Measurements from ENCODE around the gene HSF2BP. TPM values are rescaled to one million over a fixed set of nuclear protein-coding genes. Genes with fewer than 3 reads are reported as not detected.

Gene HSF2BP
- total RNA-seq, 3 donors from 2014 or later, result 0.32 to 0.48 (median 0.47) TPM

DNA sequence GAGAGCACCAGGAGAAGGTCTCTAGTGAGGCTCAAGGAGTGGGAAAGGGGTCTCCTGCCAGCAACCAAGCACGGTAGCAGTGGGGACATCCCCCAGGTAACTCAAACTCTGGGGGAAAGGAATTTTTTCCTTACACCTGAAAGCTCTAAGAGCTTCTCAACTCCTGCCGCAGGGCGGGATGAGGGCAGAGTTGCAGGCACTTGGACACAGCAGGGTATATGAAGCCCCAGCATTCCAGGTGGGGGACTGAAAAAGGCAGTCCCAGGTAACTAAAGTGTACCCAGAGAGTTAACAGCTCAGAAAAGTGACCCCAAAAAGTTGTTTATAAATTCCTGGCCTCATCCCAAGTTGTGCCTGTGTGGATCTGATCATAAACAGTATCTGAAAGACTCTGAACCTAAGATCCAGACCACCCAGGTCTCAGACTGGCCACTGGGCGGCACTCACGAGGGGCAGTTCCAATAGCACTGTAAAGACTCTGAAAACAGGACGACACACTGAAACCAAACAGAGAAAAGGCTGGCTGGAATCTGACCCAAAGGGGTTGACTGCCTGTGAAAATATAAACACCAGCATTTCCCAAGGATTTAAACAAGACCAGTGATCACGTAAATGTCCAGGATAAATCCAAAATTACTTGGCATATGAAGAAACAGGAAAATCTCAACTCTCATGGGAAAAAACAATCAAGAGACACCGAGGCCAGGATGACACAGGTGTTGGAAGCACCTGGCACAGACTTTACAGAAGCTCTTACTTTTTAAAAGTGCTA lies 47.5 kb downstream of the HSF2BP start:
- Histone ChIP-seq H3K4me3 (no peak overlapping the region), H3K4me1 (ENCODE audit: low read depth) (peaks cover 25% of the 10 kb centered on the region), H3K9me3 (no peaks in the 10 kb centered on the region), H3K36me3 (ENCODE audit: low read depth) (no peaks in the 10 kb centered on the region)
- TF ChIP-seq CTCF (IDR thresholded peaks at IDR 0.05), result peak; percentile 48
- ATAC-seq (peak; percentile 89), DNase-seq (peak; percentile 67 to 87 (median 84))
- intact Hi-C loops (cut with DNase I, micrococcal nuclease), result no loop called here

DNA sequence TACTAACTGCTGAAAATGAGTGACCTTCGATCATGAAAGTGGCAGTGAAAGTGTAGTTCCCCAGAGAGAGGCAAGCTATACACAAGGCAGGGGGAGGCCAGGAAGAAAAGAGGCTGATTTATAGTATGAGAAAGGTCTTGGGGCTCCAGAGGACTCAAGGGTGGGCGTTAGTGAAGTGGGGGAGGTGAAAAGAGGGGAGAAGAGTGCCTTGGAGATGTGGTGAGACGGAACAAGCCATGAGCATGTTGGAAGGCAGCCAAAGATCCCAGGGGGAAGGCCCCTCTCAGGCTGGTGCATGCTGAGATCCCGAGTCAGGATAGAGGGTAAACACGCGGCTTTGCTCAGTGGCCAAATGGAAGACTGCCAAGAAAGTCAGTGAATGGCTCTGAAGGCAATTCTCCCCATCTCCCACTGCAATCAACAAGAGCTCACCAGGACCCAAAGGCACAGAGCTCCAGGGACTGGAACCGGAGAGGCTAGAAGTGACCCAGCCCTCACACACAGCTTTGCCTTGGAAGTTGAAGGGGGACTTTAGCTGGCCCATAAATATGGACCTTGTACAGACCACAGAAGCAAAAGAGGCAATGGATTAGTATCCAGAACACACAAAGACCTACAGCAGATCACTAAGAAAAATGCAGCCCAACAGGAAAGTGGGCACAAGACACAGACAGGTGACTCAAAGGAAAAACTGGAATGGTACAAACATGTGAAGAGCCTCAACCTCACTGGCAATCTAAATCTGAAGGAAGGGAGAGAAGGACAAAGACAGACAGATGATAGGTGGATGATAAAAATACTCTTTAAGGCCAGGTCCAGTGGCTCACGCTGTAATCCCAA lies 49.6 kb downstream of the HSF2BP start:
- intact Hi-C loops (cut with DNase I, micrococcal nuclease), result no loop called here
- Histone ChIP-seq H3K36me3 (ENCODE audit: low read depth) (no peaks in the 10 kb centered on the region), H3K4me3 (no peak overlapping the region), H3K9me3 (no peaks in the 10 kb centered on the region), H3K4me1 (ENCODE audit: low read depth) (peaks cover 25% of the 10 kb centered on the region)
- peak; percentile 72 for ATAC-seq
- DNase-seq, result peak; percentile 61 to 77 (median 66)
- no peak for TF ChIP-seq CTCF (IDR thresholded peaks at IDR 0.05)

- DNase-seq, result no peak
- intact Hi-C loops (cut with DNase I, micrococcal nuclease), result no loop called here
- no peak for TF ChIP-seq CTCF (IDR thresholded peaks at IDR 0.05)
- no peak for ATAC-seq
- no peaks in the 10 kb centered on the region for H3K36me3 ChIP-seq (ENCODE audit: low read depth)
- no peaks in the 10 kb centered on the region for H3K9me3 ChIP-seq
- H3K4me3 ChIP-seq, result no peak overlapping the region
- peaks cover 25% of the 10 kb centered on the region for H3K4me1 ChIP-seq (ENCODE audit: low read depth)
Observed at GRCh38 chr21:43608664-43609063, 50.6 kb downstream of the HSF2BP start.

- DNase-seq, result no peak
- H3K4me1 ChIP-seq (ENCODE audit: low read depth), result peaks cover 25% of the 10 kb centered on the region
- H3K36me3 ChIP-seq (ENCODE audit: low read depth), result no peaks in the 10 kb centered on the region
- H3K4me3 ChIP-seq, result no peak overlapping the region
- no peaks in the 10 kb centered on the region for H3K9me3 ChIP-seq
- ATAC-seq, result no peak
- intact Hi-C loops (cut with DNase I, micrococcal nuclease), result no loop called here
- no peak for TF ChIP-seq CTCF (IDR thresholded peaks at IDR 0.05)
Observed at GRCh38 chr21:43608225-43608624, 51.1 kb downstream of the HSF2BP start.

DNA sequence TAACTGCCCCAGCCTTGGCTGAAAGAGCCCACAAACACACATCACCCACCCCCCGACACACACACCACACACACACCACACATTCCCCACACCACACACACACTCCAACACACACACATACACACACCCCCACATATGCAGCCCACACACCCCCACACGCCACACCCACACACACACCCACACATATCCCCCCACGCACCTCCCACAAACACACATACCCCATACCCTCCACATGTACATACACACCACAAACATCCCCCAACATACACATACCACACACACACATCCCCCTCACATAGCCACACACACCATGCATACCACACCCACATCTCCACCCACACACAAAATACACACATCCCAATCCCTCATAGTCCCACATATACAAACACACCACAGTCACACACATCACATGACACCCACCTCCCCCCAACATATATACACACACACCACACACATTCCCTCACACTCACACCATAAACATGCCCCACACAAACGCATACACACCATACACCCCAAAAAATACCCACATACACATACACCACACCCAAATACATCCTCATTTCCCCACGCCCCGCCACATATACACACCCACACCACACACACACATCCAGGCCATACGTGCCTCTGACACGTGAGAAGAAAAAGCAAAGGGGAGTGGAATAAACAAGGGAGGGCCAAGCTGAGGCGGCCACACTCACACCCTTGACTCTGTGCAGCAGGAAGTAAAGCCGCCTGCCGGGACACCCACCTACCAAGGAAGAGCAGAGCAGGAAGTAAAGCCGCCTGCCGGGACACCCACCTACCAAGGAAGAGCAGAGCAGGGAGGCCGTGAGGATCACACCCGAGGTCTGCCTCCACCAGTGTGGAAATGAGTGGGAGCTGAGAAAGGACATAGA lies 53.7 kb downstream of the HSF2BP start:
- intact Hi-C loops (cut with DNase I, micrococcal nuclease), result no loop called here
- TF ChIP-seq CTCF (IDR thresholded peaks at IDR 0.05), result no peak
- no peaks in the 10 kb centered on the region for H3K9me3 ChIP-seq
- H3K4me1 ChIP-seq (ENCODE audit: low read depth), result peaks cover 11% of the 10 kb centered on the region
- DNase-seq (no peak), ATAC-seq (peak; percentile 18)
- no peaks in the 10 kb centered on the region for H3K36me3 ChIP-seq (ENCODE audit: low read depth)
- no peak overlapping the region for H3K4me3 ChIP-seq
